Fibroblast of the aortic adventitia (primary cell): Measurements from ENCODE around the gene DPM2. TPM values are rescaled to one million over a fixed set of nuclear protein-coding genes. Genes with fewer than 3 reads are reported as not detected.

Experiments used
- DNase-seq: peaks from one replicate; pipeline ENCODE4 v3.0.0-alpha.2; 2010; ENCODE audit warnings: low read depth
- H3K4me3 ChIP-seq: 2 replicates; pipeline ENCODE4 v1.5.1; 2011; ENCODE audit warnings: low read depth, mild to moderate bottlenecking, control low read depth, low read length, moderate library complexity
- total RNA-seq: library from RNA; depleted of rRNA; stranded (reverse); fragments of >200 nt; gene quantifications from 2 replicates; pipeline ENCODE4 v1.2.3, GENCODE V29; 2012; ENCODE audit warnings: low replicate concordance
- TF ChIP-seq, protein P1 (sequence below): IDR thresholded peaks from 2 replicates; pipeline ENCODE4 v1.5.1; 2011; ENCODE audit warnings: mild to moderate bottlenecking, low read length, control low read depth, inconsistent platforms; ENCODE audit not compliant: insufficient read depth

Gene DPM2
- total RNA-seq, 1 donor = 19.9 TPM

DNA sequence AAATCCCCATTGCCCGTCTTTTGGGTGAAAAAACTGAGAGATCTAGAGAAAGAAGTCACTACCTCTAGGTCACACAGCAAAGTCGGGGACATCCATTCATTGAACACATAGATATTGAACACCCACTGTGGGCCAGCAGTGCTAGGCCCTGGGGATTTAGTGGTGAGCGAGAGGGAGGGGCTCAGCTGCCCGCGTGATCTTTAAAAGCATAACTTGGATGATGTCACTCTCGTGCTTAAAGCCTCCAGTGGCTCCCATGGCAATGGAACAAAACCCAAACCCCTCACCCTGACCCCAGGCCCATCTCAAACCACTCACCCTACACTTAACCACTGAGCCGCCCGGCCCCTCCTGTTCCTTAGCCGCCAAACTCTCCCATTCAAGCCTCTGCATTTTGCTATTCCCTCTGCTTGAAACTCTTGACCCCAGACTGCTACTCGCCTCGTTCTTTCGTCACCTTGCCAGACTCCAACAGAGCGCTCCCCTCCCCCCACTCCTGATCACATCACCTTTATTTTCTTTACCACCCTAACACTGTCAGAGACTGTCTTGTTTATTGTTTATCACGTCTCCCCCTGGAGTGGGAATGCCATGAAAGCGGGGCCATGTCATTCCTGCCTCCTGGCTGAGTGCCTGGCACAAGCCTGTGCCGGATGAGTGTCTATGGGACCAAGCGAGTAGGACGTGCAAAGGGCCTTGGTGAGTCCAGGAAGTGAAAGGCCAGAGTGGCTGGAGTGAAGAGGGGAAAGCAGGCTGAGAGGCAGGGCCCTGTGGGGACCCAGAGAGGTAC is 6.4 kb downstream of the DPM2 start:
- peak overlapping the region; percentile 70 for H3K4me3 ChIP-seq
- TF ChIP-seq, protein P1, sequence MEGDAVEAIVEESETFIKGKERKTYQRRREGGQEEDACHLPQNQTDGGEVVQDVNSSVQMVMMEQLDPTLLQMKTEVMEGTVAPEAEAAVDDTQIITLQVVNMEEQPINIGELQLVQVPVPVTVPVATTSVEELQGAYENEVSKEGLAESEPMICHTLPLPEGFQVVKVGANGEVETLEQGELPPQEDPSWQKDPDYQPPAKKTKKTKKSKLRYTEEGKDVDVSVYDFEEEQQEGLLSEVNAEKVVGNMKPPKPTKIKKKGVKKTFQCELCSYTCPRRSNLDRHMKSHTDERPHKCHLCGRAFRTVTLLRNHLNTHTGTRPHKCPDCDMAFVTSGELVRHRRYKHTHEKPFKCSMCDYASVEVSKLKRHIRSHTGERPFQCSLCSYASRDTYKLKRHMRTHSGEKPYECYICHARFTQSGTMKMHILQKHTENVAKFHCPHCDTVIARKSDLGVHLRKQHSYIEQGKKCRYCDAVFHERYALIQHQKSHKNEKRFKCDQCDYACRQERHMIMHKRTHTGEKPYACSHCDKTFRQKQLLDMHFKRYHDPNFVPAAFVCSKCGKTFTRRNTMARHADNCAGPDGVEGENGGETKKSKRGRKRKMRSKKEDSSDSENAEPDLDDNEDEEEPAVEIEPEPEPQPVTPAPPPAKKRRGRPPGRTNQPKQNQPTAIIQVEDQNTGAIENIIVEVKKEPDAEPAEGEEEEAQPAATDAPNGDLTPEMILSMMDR = no peak
- peak; percentile 72 for DNase-seq

DNA sequence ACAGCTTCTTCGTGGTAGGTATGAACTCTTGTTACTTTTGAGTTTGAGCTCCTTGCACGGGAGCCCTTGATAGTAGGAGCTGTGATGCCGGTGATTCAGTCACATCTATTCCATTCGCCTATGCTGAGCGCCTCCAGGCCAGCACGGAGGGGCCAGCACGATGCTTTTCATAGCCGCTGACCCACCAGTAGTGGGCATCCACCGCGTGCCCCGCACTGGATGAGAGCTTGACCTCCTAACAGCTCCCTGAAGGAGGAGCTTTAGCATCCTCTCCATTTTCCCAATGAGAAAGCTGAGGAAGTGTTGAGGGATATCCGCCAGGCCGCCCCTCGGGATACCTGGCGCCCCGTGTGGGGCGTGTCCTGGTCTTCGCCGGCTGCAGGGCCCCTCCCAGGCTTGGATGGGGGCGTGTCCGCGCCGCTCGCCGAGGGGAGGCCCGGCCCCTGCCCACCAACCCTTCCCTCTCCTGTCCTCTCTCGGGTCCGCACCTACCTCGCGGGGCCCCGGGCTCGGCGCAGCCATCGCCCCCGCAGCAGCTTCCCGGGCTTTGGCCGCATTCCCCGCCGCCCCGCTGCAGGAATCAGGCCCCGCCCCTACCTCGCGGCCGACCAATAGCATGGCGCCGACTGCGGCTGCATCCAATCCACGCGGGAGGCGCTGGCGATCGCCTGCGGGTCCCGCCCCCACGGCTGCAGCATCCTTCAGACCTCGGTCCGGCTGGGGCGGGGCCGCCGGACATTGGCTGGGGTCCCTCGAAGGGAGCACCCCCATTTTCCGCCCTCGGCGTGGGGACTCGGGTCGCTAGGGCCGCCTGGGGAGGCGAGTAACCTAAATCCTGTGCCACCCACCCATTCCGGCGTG is 7.2 kb downstream of the DPM2 start, which contains the start of gene PIP5KL1:
Gene PIP5KL1 (minus strand): TSS at position 547 of the 861 bp plus-strand sequence. CDS start 25 bp downstream, at position 522.
- peak; percentile 75 for DNase-seq
- TF ChIP-seq, protein P1 = peak; percentile 30
- peak within 1 kb of the TSS; percentile 70 for H3K4me3 ChIP-seq

DNA sequence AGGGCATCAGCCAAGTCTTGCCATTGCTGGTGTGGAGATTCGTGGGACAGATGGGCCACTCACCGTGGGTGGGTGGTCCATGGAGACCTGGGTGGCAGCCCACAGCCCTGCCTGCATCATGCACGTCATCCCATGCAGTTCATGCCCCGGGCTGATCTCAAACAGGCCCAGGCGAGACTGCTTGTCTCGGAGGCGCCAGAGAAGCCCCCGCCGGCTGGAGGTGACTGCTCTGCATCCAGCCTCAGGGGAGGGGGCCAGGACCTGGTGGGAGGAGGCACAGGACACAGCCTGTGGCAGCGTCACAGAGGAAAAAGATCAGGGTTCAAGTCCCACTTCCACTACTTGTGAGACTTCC is 8.1 kb downstream of the DPM2 start:
- H3K4me3 ChIP-seq = no peak overlapping the region
- no peak for DNase-seq
- TF ChIP-seq, protein P1 = no peak

DNA sequence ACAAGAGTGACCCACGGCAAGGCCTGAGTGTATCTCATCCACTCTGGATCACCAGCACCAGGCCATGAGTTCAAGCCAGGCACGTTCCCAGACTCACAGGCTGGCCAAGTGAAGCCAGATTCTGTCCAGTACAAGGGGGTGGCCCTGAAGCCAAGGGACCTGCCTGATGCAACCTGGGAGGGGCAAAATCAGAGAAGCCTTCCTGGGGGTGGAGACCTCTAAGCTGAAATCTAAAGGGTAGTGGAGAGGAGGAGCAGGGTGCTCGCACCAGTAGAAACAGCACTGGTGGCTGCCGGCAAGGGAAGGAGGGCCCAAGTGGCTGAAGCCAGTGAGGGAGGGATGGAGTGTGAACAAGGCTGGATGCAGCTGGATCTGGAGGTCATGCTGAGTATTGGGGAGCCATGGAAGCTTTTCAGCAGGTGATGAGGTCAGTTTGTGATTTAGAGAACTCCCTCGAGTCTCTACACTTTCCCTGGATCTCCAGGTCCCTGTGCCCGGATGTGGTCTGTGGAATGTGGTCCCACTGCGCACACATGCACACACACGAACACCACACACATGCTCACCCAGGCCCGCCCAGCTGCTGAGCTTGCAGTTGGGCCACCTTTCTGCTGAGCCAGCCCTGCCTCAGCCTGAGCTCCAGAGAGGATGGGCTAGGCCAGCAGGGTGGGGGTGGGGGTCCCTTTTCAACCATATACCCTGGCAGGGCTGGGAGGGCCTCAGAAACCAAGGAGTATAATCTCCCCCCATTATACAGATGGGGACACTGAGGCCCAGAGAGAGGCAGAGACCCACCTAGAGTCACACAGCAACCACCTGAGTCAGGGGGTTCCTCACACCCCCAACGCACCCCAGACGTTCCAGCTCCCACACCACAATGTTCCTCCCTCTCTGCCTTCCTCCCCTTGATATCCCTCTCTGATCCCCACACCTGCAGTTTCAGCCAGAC is 8.7 kb downstream of the DPM2 start:
- peak; percentile 38 for DNase-seq
- H3K4me3 ChIP-seq = no peak overlapping the region
- TF ChIP-seq, protein P1 = no peak

DNA sequence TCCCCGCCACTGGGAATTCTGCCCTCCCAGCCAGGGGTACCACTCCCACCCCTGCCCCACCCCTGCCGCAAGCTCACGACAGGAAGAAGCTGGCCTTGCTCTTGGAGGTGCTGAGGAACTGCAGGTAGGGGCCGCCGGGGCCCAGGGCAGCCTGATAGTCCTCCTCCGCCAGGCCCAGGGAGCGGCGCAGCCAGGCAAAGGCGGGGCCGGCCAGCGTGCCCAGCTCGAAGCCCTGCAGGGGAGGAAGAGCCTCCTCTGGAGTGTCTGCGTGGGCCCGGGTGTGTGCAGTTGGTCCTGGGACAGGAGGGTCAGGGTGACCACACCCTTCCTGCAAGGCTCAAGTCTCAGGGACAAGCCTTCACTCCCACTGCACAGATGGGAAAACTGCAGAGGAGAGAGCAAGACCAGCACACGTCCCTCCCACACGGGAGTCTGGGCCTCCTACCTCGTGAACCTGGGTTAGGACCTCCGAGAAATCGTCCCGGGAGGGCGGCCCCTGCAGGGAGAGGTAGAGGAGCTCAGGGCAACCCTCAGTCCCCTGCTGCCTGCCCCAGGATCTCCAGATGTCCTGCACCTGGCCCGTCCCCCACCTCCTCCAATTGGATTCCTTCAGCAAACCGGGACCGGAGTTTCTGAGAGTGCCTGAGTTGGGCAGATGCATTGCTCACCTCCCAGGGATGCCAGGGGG is 9.5 kb downstream of the DPM2 start:
- TF ChIP-seq, protein P1 = no peak
- H3K4me3 ChIP-seq = no peak overlapping the region
- no peak for DNase-seq
